Astrocyte of the cerebellum (primary cell): Measurements from ENCODE around the gene SHISA8.

Experiments
- DNase-seq: peaks from one replicate; pipeline ENCODE4 v3.0.0-alpha.2; 2011; ENCODE audit warnings: low read depth
- H3K4me3 ChIP-seq: 2 replicates; pipeline ENCODE4 v1.5.1; 2011; ENCODE audit warnings: mild to moderate bottlenecking, low read depth, low read length, moderate library complexity
- in situ Hi-C: cut with HindIII; loops from 2 replicates; pipeline ENCODE4 v1.10.0; 2017; ENCODE audit warnings: low sequenced_read_pairs
- TF ChIP-seq, protein P1 (sequence below): IDR thresholded peaks from 2 replicates; pipeline ENCODE4 v1.5.1; 2012; ENCODE audit warnings: low read length, low read depth, moderate library complexity, mild to moderate bottlenecking; ENCODE audit errors: missing control alignments

The SHISA8 gene

DNA sequence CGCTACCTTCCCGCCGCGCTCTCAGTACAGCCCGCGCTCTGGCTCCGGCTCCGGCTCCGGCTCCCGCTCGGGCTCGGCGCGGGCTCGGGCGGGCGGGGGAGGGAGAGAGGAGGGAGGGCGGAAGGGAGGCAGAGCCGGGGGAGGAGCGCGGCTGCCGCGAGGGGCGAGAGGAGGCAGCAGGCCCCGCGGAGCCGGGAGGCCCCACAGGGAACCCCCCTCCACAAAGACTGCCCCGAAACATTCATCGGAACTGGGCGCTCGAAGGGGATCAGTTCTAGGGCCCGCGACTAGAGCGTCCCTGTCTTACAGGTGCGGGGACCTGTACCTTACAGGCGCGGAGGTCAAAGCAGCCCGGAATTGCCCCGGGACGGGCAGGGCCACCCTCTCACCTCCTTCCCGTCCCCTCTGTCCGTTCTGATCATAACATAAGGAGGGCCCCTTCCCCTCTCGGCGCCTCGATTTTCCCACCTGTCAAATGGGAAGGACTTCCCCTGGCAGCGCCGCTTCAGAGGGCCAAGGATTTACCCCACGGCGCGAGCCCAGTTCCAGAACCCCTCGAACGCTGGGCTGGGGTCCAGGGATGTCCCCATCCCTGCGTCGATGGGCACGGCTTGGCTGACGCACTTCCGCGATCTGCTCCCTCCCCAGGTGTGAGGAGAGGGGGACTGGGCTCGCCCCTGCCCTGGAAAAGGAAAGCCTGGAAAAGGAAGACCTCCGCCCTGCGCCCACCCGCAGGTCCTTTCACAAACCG, at the start of gene SHISA8:
Gene SHISA8 (minus strand): TSS at position 40 of the 751 bp plus-strand sequence. CDS start 407 bp downstream, outside the sequence.
- TF ChIP-seq, protein P1, sequence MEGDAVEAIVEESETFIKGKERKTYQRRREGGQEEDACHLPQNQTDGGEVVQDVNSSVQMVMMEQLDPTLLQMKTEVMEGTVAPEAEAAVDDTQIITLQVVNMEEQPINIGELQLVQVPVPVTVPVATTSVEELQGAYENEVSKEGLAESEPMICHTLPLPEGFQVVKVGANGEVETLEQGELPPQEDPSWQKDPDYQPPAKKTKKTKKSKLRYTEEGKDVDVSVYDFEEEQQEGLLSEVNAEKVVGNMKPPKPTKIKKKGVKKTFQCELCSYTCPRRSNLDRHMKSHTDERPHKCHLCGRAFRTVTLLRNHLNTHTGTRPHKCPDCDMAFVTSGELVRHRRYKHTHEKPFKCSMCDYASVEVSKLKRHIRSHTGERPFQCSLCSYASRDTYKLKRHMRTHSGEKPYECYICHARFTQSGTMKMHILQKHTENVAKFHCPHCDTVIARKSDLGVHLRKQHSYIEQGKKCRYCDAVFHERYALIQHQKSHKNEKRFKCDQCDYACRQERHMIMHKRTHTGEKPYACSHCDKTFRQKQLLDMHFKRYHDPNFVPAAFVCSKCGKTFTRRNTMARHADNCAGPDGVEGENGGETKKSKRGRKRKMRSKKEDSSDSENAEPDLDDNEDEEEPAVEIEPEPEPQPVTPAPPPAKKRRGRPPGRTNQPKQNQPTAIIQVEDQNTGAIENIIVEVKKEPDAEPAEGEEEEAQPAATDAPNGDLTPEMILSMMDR = no peak
- in situ Hi-C loops = no loop called here
- no peak for DNase-seq
- H3K4me3 ChIP-seq = no peak within 1 kb of the TSS

DNA sequence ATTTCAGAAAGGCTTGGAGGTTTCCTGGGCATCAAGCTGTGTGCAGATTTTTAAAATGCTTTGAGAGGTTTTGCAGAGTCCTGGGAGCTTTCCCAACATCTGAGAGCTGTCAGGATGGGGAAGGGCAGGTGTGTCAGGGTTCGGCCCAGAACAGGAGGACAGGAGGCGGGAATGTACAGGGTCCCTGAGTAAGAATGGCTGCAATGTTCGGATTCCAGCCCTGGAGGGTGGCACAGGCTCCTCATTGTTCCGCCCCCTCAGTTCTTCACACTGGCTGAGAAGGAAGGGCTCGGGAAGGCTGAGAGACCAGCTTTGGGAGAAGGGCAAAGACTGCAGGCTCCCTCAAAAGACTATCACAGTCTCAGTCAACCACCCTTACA, 49.2 kb upstream of the SHISA8 start:
- TF ChIP-seq, protein P1 = no peak
- in situ Hi-C loops = no loop called here
- no peak overlapping the region for H3K4me3 ChIP-seq
- DNase-seq = no peak

DNA sequence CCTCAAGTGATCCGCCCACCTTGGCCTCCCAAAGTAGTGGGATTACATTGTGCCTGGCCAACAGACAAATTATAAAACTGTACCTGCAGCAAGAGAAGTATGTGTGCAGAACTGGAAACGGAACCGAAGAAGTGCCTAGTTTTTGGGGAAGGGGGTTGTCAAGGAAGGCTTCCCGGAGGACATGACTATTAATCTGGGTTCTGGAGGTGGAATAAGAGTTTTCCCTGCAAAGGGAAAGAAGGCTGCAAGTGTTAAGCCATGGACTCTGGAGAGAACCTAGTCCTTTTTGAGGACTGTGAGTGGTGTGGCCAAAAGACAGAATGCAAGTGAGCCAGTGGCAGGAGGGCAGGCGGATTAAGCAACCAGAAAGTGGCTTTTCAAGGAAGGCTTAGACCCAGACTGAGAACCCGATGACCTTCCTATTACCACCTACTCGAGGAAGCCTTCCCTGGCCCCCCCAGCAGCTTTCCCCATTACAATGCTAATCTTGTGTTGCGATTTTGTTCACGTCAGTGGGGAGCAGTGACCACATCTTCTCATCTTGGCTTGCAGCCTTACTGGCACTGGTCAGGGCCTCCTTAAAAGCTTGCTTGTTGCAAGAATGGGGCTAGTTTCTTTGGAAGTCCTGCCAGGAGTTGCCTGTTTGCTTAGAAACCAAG, 48.7 kb upstream of the SHISA8 start:
- peak; percentile 72 for DNase-seq
- in situ Hi-C loops = no loop called here
- no peak overlapping the region for H3K4me3 ChIP-seq
- TF ChIP-seq, protein P1 = no peak

DNA sequence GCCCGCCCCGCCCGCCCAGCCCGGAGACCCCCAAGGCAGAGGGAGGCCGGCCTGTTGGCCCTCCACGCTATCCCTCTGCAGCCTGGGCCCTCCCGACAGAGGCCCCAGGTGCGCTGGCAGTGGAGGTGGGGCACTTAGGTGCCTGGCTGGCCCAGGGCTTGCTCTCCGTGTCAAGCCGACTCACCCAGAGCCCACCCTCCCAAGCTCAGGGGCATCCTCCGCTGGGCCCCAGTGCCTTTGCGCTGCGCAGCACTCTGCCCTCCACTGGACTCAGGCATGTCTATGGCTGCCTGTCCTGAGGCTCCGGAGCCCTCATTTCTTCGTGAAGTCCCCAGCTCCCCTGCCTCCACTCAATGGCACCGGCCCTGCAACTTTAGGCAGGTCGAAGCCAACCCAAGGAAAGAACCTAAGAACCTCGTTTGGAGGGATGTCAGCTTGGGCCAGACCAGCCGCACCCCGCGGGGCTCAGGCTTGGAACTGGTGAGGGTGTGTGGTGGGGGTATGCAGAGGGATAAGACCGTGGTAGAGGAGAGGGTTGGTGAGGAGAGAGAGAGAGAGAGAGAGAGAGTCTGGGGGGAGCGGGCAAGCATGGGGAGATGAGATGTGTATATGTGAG, 43.2 kb upstream of the SHISA8 start:
- TF ChIP-seq, protein P1 = no peak
- H3K4me3 ChIP-seq = no peak overlapping the region
- in situ Hi-C loops = no loop called here
- no peak for DNase-seq

DNA sequence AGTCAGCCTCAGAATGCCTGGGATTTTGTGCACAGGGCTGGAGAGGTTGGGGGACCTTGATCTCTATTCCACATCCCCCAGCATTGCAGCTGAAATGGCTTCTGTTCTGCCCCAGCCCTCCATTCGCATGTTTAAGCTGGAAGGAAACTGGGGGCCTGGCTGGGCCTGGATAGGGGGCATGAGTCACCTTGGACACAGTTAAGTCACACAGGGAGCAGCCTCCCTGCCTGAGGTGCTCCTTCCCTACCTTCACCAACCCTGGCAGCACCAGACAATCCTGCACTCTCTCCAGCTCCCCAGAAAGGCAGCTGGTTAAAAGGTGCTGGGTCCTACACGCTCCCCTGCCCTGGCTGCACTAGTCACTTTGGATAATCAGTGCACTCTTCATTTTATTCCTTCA, 37.8 kb upstream of the SHISA8 start:
- no peak overlapping the region for H3K4me3 ChIP-seq
- no peak for DNase-seq
- in situ Hi-C loops = no loop called here
- TF ChIP-seq, protein P1 = no peak

DNA sequence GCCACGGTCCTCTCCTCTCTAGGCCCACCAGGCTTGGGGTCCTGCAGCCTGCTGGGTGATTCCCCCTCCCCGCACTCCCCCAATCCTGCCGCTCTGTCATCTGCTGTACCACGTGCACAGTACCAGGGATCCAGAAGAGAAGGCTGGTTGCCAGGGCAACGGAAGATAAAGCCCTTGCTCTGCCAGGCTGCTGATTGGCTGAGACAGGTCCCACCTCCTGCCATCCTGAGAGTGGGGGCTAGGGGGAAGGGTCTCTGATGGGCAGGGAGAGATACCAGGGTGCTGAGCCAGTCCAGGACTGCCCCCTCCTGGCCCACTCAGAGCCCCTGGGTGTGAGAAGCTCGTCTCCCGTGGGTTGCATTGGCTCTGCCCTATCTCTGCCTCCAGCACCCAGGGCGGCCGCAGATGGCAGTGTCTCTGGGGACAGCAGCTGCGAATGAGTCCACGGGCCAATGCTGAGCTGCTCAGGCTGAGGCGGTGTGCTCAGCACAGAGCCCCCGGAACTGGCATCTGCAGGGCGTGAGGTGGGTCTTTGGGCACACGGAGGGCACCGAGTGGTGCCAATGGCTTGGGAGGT, 37.1 kb upstream of the SHISA8 start, which contains the start of gene SMIM45:
Gene SMIM45 (plus strand): TSS at position 253 of the 577 bp plus-strand sequence.
- in situ Hi-C loops = no loop called here
- TF ChIP-seq, protein P1 = no peak
- no peak within 1 kb of the TSS for H3K4me3 ChIP-seq
- no peak for DNase-seq
